Endothelial cell of umbilical vein (primary cell): ENCODE results near the gene ACR. TPM values are rescaled to one million over a fixed set of nuclear protein-coding genes. Genes with fewer than 3 reads are reported as not detected.

Experiments used
- BruUV-seq: library from RNA; stranded (reverse); fragments of 400-500 nt; replicated peaks from 2 replicates; lab custom pipeline; 2021; lab: Mats Ljungman, UMichigan
- CTCF ChIA-PET: fragments of 300-600, 350-600 bp; sonication (Branson Sonifier 250); formaldehyde crosslinking; loops from one replicate; lab custom pipeline; 2021; ENCODE audit warnings: antibody characterized with exemption, inconsistent platforms; lab: Charles Lee
- POLR2A ChIA-PET: fragments of 300-600, 350-600 bp; sonication (Branson Sonifier 250); formaldehyde crosslinking; loops from one replicate; lab custom pipeline; 2021; ENCODE audit warnings: antibody characterized with exemption, inconsistent platforms; lab: Charles Lee
- DNase-seq: peaks from one replicate; pipeline ENCODE4 v3.0.0-alpha.2; 2011; ENCODE audit warnings: low read depth, low spot score
- FAIRE-seq: peaks from 2 replicates; lab custom pipeline; 2011; peaks lifted over from hg19 to GRCh38; lab: Jason Lieb, UNC
- H2AFZ ChIP-seq: 2 replicates; pipeline ENCODE4 v1.6.0; 2012; ENCODE audit warnings: low read depth, low read length, control low read depth, inconsistent platforms
- H3K27ac ChIP-seq: 2 replicates; pipeline ENCODE4 v1.5.1; 2011; ENCODE audit warnings: low read depth, mild to moderate bottlenecking, control low read depth, low read length, moderate library complexity; ENCODE audit not compliant: insufficient read depth
- H3K27me3 ChIP-seq, 2 experiments: 2 replicates each; pipeline versions ENCODE4 v1.6.0 to v1.6.1; 2011; ENCODE audit warnings: low read length in 2 of 2, mixed read lengths in 1 of 2; ENCODE audit not compliant: control insufficient read depth in 2 of 2, insufficient read depth in 2 of 2
- H3K36me3 ChIP-seq, 2 experiments: 2 replicates in 1 of 2; 3 replicates in 1 of 2; pipeline ENCODE4 v1.5.1; 2011; ENCODE audit warnings: low read length in 2 of 2, mild to moderate bottlenecking in 1 of 2, moderate library complexity in 1 of 2; ENCODE audit not compliant: control insufficient read depth in 2 of 2, insufficient read depth in 2 of 2; ENCODE audit errors: extremely low read depth in 1 of 2
- H3K4me1 ChIP-seq: 3 replicates; pipeline ENCODE4 v1.5.1; 2011; ENCODE audit warnings: mild to moderate bottlenecking, low read length; ENCODE audit not compliant: control insufficient read depth, insufficient read depth; ENCODE audit errors: extremely low read depth
- H3K4me2 ChIP-seq: 2 replicates; pipeline ENCODE4 v1.6.1; 2011; ENCODE audit warnings: low read length, control low read depth, mixed read lengths; ENCODE audit not compliant: insufficient read depth
- H3K4me3 ChIP-seq, 3 experiments: fragments of 200-600 bp in 1 of 3; sonication (generic), shearing (Covaris generic) in 1 of 3; replicated peaks in 1 of 3; 2 replicates each; pipeline ENCODE4 v1.5.1; 2011 to 2016; ENCODE audit warnings: control low read depth in 3 of 3, low read length in 3 of 3, mild to moderate bottlenecking in 2 of 3, inconsistent platforms in 1 of 3, low read depth in 1 of 3, moderate library complexity in 1 of 3; ENCODE audit not compliant: insufficient read depth in 1 of 3
- H3K79me2 ChIP-seq: 2 replicates; pipeline ENCODE4 v1.6.0; 2012; ENCODE audit warnings: low read length, inconsistent platforms; ENCODE audit not compliant: control insufficient read depth, insufficient read depth
- H3K9ac ChIP-seq: replicated peaks from 2 replicates; pipeline ENCODE3; 2011; ENCODE audit warnings: low read length, control low read depth; ENCODE audit not compliant: insufficient read depth; ENCODE audit errors: extremely low read depth
- H3K9me1 ChIP-seq: replicated peaks from 3 replicates; pipeline ENCODE4 v1.6.0; 2011; ENCODE audit warnings: mild to moderate bottlenecking, low read length; ENCODE audit not compliant: control insufficient read depth, insufficient read depth; ENCODE audit errors: extremely low read depth
- H3K9me3 ChIP-seq: replicated peaks from 2 replicates; pipeline ENCODE4 v1.5.1; 2012; ENCODE audit warnings: low read length, inconsistent platforms; ENCODE audit not compliant: control insufficient read depth, insufficient read depth
- H4K20me1 ChIP-seq: replicated peaks from 2 replicates; pipeline ENCODE3; 2011; ENCODE audit warnings: mild to moderate bottlenecking, low read length; ENCODE audit not compliant: control insufficient read depth, insufficient read depth; ENCODE audit errors: extremely low read depth
- EZH2 ChIP-seq: IDR thresholded peaks from 2 replicates; pipeline ENCODE4 v1.6.1; 2012; ENCODE audit warnings: borderline replicate concordance, low read depth, mild to moderate bottlenecking, moderate library complexity, low read length, inconsistent platforms; ENCODE audit not compliant: severe bottlenecking
- FOS ChIP-seq: IDR thresholded peaks from 2 replicates; pipeline ENCODE4 v1.6.1; 2011; ENCODE audit warnings: mild to moderate bottlenecking, low read length, moderate library complexity, borderline replicate concordance; ENCODE audit not compliant: insufficient read depth
- GATA2 ChIP-seq: IDR thresholded peaks from 2 replicates; pipeline ENCODE4 v1.7.0; 2011; ENCODE audit warnings: low read depth, mild to moderate bottlenecking, moderate library complexity, mixed read lengths, low read length; ENCODE audit not compliant: insufficient read length, insufficient read depth
- JUN ChIP-seq: IDR thresholded peaks from 2 replicates; pipeline ENCODE4 v1.6.1; 2011; ENCODE audit warnings: borderline replicate concordance, low read depth; ENCODE audit not compliant: insufficient read length, insufficient read depth
- MYC ChIP-seq: IDR thresholded peaks from one replicate; pipeline ENCODE4 v1.6.1; 2011; ENCODE audit warnings: mild to moderate bottlenecking, low read depth, low read length
- POLR2A ChIP-seq: IDR thresholded peaks from 2 replicates; pipeline ENCODE4 v1.6.1; 2012; ENCODE audit warnings: low read depth, mild to moderate bottlenecking, control low read depth, low read length
- POLR2AphosphoS5 ChIP-seq: IDR thresholded peaks from 2 replicates; pipeline ENCODE4 v1.6.1; 2012; ENCODE audit warnings: low read depth, mild to moderate bottlenecking, control low read depth, low read length, moderate library complexity; ENCODE audit not compliant: insufficient read depth
- dilution Hi-C: fragments of 300-500 bp; cut with MboI; formaldehyde crosslinking; loops from one replicate; pipeline ENCODE4 v1.15.0; 2019; ENCODE audit warnings: low sequenced_read_pairs; ENCODE audit not compliant: extremely low pct_ligation_motif_present
- intact Hi-C: fragments of 100-400 bp; cut with micrococcal nuclease; formaldehyde crosslinking; loops from one replicate; pipeline ENCODE4 v1.10.0; 2022
- polyA plus RNA-seq, 4 experiments: library from polyadenylated mRNA; depleted of rRNA in 3 of 4; stranded (reverse) in 3 of 4; unstranded in 1 of 4; fragments of >200 nt; gene quantifications; 2 replicates each; pipeline versions ENCODE4 v1.2.1 to v1.2.3, GENCODE V29; 2011 to 2012; ENCODE audit warnings: missing spikeins in 1 of 4
- total RNA-seq: library from RNA; stranded (reverse); gene quantifications from 2 replicates; pipeline ENCODE4 v1.2.3, GENCODE V29; 2021
- TF ChIP-seq, protein P1 (sequence below): IDR thresholded peaks from 2 replicates; pipeline ENCODE4 v1.6.1; 2011; ENCODE audit not compliant: insufficient read depth, insufficient read length
- TF ChIP-seq, protein P2 (sequence below), 2 donors: IDR thresholded peaks; 1 replicate in 1 of 2; 2 replicates in 1 of 2; pipeline ENCODE4 v1.5.1; 2011; ENCODE audit warnings: low read length in 2 of 2, mild to moderate bottlenecking in 2 of 2, moderate library complexity in 2 of 2, control low read depth in 1 of 2, inconsistent platforms in 1 of 2, low read depth in 1 of 2; ENCODE audit not compliant: insufficient read depth in 1 of 2; ENCODE audit errors: extremely low read depth in 1 of 2

Gene ACR
- total and polyA plus RNA-seq, 2 donors (not counting 3 experiments of a cell fraction or from before 2014, with no cell fraction given) = 0.91 to 4.1 TPM

DNA sequence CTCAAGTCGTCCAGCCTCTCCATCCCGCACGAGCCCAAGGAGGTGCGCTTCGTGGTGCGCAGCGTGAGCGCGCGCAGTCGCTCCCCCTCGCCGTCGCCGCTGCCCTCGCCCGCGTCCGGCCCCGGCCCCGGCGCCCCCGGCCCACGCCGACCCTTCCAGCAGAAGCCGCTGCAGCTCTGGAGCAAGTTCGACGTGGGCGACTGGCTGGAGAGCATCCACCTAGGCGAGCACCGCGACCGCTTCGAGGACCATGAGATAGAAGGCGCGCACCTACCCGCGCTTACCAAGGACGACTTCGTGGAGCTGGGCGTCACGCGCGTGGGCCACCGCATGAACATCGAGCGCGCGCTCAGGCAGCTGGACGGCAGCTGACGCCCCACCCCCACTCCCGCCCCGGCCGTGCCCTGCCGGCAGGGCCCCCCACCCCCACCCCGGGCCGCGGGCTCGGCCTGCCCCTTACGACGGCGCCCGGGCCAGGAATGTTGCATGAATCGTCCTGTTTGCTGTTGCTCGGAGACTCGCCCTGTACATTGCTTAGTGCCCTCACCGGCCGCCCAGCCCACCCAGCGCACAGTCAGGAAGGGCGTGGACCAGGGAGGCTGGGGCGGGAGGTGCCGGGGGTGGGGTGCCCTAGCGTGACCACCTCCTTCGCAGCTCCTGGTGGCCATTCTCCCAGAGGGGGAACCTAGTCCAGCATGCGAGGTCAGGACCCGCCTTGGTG lies 6.9 kb upstream of the ACR start:
- CTCF ChIA-PET = interaction anchor here (0.9 kb wide), 1 partner anchor 9 kb away, joined by 4 read pairs; no protein-coding TSS in a partner anchor
- POLR2A ChIA-PET = no interaction called here

More for the DNA sequence above, 6.9 kb upstream of the ACR start:
- Histone ChIP-seq H3K4me1 (no peaks in the 10 kb centered on the region), H3K27ac (no peak overlapping the region), H4K20me1 (peaks cover 4% of the 10 kb centered on the region), H3K79me2 (peaks cover 28% of the 10 kb centered on the region), H3K9me1 (no peaks in the 10 kb centered on the region), H3K36me3 (peaks cover 14 to 41% of the 10 kb centered on the region in 2 experiments), H3K27me3 (no peaks in the 10 kb centered on the region), H3K9me3 (no peaks in the 10 kb centered on the region), H3K4me3 (no peak overlapping the region), H3K4me2 (no peak overlapping the region), H3K9ac (no peak overlapping the region), H2AFZ (no peak overlapping the region)
- intact Hi-C loops (no loop called here), dilution Hi-C loops (no loop called here)
- FAIRE-seq (no peak), DNase-seq (no peak)
- TF ChIP-seq EZH2 = no peak
- TF ChIP-seq POLR2AphosphoS5 = no peak
- TF ChIP-seq, protein P1, sequence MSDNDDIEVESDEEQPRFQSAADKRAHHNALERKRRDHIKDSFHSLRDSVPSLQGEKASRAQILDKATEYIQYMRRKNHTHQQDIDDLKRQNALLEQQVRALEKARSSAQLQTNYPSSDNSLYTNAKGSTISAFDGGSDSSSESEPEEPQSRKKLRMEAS = no peak
- TF ChIP-seq, protein P2, sequence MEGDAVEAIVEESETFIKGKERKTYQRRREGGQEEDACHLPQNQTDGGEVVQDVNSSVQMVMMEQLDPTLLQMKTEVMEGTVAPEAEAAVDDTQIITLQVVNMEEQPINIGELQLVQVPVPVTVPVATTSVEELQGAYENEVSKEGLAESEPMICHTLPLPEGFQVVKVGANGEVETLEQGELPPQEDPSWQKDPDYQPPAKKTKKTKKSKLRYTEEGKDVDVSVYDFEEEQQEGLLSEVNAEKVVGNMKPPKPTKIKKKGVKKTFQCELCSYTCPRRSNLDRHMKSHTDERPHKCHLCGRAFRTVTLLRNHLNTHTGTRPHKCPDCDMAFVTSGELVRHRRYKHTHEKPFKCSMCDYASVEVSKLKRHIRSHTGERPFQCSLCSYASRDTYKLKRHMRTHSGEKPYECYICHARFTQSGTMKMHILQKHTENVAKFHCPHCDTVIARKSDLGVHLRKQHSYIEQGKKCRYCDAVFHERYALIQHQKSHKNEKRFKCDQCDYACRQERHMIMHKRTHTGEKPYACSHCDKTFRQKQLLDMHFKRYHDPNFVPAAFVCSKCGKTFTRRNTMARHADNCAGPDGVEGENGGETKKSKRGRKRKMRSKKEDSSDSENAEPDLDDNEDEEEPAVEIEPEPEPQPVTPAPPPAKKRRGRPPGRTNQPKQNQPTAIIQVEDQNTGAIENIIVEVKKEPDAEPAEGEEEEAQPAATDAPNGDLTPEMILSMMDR (IDR thresholded peaks at IDR 0.05; ENCODE audit: extremely low read depth in 1 of 2, insufficient read depth in 1 of 2, low read depth in 1 of 2, low read length in 2 of 2) = no peak
- TF ChIP-seq JUN = no peak
- TF ChIP-seq GATA2 = no peak
- no peak for TF ChIP-seq POLR2A
- no peak for TF ChIP-seq MYC
- TF ChIP-seq FOS = no peak
- no TSS peak for BruUV-seq
